HG03060 (cell line): ENCODE results near the gene GBP5.
"Not testable (repeated sequence)": the region's sequence is repeated elsewhere in the genome, so short reads cannot be mapped to it uniquely, and the experiment has no call there.

Source experiments
- ATAC-seq: cut with Tn5 transposase; IDR thresholded peaks from one replicate; pipeline ENCODE4 v1.9.1; 2021; ENCODE audit warnings: low read depth, moderate number of reproducible peaks; ENCODE audit not compliant: unreplicated experiment

GBP5 gene

DNA sequence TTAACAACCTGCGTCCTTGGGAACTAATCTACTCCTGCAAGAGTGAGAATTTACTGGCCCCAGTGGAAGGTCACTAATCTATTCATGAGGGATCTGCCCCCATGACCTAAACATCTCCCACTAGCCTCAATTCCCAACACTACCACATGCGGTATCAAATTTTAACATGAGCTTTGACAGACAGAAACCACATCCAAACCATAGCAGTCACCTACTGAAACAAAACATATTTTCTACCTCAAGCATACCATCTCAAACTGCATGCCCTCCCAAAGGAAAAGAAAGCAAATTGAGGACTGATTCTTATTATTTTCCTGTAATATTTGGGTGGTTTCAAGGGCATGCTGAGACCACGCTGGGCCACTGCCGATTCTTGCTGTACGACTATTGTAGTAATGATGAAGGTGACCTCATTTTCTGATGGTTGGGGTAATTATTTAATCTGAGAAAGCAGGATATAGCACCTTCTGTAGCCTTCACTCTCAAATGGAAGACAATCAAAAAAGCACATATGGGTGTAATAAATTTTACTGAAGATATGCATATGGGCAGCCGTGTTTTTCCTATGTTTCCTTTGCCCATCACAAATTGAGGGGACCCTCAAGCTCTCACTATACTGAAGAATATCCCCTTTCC, 13.2 kb upstream of the GBP5 start:
- ATAC-seq, result no peak

DNA sequence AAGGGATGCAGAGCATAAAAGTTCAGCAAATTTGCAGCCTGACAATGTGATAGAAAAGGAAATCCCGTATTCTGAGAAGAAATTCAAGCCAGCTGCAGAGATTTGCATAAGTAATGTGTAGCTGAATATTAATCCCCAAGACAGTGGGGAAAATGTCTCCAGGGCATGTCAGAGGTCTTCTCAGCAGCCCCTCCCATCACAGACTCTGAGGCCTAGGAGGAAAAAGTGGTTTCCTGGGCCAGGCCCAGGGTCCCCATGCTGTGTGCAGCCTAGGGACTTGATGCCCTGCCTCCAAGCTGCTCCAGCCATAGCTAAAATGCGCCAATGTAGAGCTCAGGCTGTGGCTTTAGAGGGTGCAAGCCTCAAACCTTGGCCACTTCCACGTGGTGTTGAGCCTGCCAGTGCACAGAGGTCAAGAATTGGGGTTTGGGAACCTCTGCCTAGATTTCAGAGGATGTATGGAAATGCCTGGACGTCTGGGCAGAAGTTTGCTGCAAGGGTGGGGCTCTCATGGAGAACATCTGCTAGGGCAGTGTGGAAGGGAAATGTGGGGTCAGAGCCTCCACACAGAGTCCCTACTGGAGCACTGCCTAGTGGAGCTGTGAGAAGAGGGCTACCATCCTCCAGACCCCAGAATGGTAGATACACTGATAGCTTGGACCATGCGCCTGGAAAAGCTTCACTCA, 11.6 kb upstream of the GBP5 start:
- not testable (repeated sequence) for ATAC-seq

DNA sequence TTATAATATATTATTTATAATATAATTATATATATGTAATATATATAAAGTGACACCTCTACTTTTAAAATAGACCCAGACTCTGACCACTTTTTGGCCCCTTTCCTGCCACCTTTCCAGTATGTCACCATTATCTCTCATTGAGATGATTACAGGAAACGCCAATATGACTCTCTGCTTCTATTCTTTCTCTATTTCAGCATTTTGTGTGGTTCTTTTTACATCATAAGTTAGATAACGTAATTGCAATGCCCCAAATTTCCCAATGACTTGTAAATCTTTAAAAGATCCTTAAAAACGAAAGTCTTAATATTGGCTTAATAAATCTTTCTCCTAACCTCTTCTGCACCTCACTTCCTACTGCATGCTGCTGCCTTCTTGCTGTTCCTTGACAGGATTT, 8.1 kb upstream of the GBP5 start:
- no peak for ATAC-seq

DNA sequence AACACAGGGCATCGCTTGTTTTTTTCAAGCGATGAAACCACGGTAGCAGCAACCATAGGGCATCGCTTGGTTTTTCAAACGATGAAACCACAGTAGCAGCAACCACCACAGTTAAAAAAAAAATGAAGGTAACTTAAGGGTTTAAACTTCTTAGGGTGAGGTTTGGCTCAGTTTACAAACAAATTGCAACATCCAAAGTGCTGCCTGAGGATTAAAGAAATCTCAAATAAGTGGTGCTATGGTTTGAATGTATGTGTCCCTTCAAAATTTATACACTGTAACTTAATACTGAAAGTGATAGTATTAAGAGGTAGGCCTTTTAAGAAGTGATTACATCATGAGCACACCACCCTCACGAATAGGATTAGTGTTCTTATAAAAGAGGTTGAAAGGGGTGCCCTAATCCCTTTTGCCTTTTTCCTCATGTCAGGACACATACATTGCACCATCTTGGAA, 6.4 kb upstream of the GBP5 start:
- ATAC-seq, result no peak

DNA sequence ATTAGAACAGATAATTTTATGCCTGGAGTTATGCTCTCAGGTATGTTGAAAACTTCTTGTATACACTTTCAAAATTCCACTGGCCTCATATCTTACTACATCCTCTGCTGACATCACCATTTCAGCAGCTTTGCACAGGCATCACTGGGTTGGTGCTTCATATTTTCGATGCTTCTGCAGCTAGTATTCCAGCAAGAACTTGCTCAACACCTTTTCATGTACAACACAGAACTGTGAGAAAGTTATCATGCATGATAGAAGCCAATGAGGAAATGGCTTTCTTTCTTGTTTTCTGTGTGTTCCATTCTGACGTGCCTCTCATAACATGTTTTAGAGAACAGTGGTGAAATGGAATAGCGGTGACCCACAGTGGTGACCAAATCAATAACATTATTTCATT, 5.1 kb upstream of the GBP5 start:
- ATAC-seq, result no peak

DNA sequence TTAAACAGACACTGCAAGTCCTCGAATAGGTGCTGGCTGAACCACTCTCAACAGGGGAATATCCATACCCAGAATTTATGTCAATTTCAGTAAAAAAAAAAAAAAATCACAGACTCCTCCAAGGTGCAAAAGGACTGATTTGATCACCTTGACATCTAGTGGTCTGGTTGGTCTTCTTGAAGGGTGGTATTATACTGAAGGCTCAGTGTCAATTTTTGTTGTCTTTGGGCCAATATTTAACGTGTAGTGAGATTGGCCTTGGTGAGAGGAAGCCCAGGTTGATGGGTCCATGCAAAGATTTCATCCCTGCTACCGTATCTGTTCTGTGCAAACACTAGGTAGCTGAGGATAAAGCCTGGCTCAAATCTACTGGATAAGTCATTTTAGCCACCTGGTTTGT, 4.0 kb upstream of the GBP5 start:
- ATAC-seq, result no peak

DNA sequence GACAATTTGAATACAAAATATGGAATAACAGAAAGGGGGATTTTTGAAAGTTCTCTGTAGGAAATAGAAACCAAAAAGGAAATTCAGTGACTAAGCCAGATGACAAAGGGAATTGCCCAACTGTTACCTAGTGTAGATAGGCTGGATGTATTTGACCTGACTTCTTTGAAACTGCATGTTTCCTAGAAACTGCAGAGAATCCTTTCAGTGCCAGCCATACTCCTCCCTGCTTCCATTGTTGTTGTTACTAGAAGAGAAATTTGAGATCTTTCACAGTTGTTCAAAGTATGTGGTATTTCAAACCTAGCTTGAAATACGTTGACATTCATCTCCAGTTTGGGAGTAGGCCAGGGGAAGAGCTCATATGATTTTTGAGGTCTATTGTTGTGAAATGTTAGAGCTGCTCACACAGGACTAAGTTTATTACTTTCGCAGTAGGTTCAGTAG, 1.8 kb upstream of the GBP5 start:
- no peak for ATAC-seq

DNA sequence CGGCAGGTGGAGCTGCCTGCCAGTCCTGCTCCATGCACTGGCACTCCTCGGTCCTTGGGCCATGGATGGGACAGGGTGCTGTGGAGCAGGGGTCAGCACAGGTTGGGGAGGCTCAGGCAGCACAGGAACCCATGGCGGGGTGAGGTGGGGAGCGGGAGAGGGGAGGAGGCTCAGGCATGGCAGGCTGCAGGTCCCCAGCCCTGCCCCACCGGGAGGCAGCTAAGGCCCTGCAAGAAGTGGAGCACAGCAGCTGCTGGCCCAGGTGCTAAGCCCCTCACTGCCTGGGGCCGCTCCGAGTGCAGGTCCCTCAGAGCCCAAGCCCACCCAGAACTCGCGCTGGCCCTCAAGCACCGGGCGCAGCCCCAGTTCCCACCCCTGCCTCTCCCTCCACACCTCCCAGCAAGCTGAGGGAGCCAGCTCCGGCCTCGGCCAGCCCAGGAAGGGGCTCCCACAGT, 691 bp upstream of the GBP5 start:
- no peak for ATAC-seq

DNA sequence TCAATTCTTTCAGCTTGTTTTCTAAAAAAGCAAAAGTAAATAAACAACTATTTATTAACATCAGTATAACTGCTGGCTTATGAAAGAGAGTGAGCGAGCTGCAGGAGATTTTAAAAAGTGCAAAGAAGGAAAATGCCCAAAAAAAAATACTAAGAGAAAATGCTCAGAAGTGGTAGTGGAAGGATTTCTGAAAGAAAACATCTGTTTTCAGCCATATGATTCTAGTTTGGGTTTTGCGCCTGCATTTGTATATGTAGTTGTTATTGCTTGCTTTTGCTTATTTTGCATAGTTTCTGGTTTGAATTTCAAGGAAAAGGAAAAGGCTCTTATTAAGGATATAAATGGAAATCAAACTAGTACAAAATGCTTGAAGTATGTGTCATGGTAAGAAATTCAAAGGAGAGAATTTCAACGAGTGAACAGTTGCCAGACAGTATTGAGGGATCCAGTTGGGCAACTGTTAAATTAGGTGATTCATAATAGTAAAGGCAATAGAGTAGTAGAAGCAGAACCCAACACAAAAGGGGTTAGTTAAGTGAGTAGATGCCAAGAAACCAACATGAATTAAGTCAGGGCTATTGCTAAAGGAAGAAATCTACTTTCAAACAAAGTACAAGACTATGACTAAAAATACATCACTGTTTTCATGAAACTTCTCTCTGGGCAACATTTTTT, 1.2 kb downstream of the GBP5 start:
- ATAC-seq, result no peak

DNA sequence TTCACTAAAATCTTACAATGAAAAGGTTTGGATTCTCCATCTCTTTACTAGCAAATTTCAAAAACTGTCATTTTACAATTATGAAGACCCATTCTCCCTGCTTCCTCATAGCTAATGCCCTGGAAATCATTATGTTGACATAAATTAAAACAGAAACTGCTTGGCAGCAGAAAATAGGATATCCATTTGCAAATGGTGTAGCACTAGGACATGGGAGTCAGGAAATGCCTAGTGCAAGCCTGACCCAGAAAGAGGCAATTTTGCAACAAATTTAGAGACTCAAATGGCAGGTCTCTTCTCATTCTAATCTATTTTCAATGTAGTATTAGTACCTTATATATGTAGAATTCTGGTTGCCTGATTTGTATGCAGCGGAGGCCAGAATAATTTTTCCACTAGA, 2.2 kb downstream of the GBP5 start:
- no peak for ATAC-seq

DNA sequence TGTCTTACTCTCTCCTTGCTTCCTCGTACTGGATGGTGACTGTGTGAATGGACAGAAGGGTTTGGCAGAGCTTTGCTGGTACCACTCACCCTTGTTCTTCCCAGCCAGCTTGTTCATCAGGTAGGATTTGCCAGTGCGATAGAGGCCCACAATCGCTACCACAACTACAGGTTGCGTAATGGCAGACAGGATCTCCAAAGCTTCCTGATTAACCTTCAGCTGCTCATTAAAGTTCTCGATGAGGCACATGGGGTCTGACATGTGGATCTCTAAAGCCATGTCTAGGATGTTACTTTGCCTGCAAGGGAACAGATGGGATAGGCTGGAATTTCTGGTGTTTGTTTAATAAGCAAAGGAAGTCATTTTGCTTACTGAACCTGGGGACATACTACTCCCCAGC, 3.4 kb downstream of the GBP5 start:
- ATAC-seq, result no peak

DNA sequence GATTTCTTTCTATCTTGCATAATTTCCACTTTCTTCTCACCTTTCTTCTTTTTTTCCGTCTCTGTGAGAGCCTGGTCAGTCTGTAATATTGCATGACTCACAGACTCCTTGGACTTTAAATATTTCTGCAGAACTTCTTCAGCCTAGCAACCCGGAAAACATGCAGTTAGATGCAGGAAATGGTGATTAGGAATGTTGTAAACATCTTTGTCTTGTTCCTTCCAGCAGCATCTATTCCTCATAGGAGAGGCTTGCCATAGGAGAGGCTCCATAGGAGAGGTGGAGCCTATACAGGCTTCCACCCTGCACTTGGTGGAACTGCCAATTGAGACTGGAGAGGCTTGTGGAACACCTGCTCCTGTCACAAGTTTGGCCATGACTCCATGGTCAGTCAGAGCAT, 10.0 kb downstream of the GBP5 start:
- ATAC-seq, result no peak

DNA sequence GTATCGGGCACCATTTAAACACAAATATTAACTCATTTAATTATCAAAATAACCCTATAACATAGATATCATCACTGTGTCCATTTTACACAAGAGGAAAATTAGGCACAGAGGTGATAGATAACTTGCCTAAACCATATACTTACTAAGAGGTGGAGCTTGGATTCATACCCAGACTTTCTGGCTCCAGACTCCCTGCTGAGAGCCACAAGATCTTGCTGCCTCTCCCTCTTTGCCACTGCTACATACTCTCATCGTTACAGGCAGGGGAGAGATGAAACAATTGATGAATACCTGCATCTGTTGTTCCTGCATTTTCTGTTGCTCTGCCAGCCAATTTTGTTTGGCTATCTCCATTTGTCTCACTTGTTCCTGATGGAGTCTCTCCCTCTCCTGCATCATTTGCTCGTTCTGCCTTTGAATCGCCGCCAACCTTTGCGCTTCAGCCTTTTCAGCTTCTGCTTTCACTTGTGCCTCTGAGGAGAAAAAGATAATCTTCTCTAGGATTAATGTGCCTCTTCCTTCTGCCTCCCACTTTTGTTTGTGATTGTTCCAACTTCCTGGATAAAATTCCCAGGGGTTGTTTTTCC, 10.6 kb downstream of the GBP5 start:
- ATAC-seq, result no peak

DNA sequence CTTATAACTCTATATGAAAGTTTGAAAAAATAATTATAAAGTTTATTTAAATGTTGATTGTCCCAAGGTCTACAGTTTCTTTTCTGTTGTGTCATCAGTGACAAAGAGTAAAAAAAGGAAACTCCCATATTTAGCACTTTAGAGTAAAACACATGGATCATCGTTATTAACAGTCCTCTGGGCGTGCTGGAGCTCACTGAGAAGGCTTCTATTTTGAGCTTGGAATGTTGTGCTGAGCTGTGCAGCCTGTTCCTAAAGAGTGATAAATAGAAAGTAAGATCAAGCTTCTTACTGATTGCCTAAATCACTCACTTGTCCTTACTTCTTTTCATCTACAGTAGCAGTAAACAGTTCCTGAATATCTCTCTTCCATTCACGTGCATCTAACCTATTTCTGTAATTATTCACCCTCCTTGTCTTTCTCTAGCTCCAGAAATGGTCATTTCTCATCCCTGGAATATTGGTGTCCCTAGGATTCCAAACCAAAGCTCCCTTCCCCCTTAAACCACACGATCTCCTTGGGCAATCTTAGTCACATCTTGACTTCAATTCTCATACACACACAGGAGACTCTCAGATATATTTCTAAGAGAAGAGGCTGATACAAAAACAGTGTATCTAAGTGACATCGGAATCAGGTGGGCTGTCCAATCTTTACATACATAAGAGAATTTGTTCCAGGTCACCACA, 11.9 kb downstream of the GBP5 start:
- ATAC-seq, result no peak

DNA sequence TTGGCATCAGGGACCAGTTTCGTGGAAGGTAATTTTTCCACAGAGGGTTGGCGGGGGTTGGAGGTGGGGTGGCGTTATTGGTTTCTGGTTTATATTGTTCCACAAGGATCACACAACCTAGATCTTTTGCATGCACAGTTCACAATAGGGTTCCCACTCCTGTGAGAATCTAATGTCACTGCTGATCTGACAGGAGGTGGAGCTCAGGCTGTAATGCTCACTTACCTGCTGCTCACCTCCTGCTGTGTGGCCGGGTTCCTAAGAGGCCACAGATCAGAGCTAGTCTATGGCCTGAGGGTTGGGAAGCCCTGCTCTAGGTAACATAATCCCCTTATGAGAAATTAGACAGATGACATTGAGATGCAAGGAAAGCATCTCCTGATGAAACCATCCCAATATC, 12.6 kb downstream of the GBP5 start:
- ATAC-seq, result no peak

DNA sequence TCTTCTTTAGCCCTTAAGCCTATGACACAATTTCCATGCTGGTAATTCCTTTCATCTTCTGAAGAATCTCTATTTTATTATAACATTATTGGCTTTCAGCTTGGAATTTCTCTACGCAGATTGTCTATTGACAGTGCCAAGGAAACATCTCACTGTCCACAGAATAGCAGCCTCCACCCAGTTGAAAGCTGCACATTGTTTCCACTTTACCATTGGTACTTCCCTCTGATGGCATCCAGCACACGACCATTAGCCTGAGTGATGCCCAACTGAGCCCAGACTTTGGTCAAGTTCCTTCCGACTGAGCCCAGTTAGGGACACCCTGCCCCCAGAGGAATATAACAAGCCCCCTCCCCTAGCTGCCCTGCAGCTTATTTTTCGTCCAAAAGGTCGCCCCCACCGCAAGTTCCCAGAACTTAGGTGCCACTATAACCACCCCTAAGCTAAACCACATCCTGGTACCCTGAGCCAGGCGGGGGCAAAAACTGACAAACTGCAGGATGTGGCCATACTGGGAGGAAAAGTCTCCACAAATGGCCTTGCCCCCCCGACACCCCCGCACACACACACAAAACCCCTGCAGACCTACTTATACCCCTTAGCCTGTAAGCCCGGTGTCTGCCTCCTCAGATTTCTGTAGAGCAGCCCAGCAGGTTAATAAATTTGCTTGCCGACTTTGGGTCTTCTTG, 13.2 kb downstream of the GBP5 start:
- ATAC-seq, result no peak

DNA sequence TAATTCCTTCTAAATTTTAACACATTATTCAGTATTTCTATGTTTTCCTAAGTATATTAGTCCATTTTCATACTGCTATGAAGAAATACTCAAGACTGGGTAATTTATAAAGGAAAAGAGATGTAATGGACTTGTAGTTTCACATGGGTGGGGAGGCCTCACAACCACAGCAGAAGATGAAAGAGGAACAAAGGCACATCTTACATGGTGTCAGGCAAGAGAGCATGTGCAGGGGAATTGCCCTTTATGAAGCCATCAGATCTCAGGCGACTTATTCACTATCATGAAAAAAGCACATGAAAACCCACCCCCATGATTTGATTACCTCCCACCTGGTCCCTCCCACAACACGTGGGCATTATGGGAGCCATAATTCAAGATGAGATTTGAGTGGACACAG, 15.6 kb downstream of the GBP5 start:
- no peak for ATAC-seq

DNA sequence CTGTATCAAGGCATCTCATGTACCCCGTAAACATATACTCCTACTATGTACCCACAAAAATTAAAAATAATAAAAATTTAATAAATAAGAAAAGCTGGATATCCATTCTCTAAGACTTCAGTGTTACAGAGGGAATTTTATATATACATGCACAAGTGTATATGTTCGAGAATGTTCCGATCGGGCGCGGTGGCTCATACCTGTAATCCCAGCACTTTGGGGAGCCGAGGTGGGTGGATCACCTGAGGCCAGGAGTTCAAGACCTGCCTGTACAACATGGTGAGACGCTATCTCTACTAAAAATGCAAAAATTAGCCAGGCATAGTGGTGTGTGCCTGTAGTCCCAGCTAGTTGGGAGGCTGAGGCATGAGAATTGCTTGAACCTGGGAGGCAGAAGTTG, 17.1 kb downstream of the GBP5 start:
- not testable (repeated sequence) for ATAC-seq

DNA sequence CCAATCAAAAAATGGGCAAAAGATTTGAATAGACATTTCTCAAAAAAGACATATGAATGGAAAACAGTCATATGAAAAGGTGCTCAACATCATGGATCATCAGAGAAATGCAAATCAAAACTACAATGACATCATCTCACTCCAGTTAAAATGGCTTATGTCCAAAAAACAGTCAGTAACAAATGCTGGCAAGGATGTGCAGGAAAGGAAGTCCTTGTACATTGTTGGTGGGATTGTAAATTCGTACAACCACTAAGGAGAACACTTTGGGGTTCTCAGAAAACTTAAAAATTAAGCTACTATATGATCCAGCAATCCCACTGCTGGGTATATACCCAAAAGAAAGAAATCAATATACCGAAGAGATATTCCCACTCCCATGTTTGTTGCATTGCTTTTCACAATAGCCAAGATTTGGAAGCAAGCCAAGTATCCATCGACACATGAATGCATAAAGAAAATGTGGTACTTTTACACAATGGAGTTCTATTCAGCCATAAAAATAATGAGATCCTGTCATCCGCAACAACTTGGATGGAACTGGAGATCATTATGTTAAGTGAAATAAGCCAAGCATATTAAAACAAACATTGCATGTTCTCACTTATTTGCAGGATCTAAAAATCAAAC, 17.9 kb downstream of the GBP5 start:
- no peak for ATAC-seq

DNA sequence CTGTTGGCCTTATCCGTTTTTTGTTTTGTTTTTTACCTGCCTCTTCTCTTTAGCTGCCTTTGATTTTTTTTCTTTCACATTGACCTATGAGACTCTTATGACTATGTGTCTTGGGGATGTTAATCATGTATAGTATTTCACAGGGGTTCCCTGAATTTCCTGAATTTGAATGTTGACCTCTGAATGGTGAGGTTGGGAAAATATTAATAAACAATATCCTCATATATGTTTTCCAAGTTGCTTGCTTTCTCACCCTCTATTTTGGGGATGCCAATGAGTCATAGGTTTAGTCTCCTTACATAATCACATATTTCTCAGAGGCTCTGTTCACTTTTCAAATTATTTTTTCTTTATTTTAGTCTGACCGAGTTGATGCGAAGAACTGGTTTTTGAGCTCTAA, 29.6 kb downstream of the GBP5 start:
- no peak for ATAC-seq
